Stimulated activated CD4-positive, alpha-beta T cell treated with anti-CD3 and anti-CD28 coated beads, Interleukin-1b, Interleukin-23, amount 100 ng/mL, for 4 hours (primary cell): ENCODE measurements around the gene SPOPL.

ENCODE experiments used
- DNase-seq, 2 donors: peaks; one replicate each; pipeline ENCODE4 v3.0.0-alpha.2; 2020; ENCODE audit warnings: low read depth in 2 of 2

Gene SPOPL

GRCh38 chr2:138494265-138494966 lies 7.2 kb upstream of the SPOPL start:
- DNase-seq: no peak

DNA sequence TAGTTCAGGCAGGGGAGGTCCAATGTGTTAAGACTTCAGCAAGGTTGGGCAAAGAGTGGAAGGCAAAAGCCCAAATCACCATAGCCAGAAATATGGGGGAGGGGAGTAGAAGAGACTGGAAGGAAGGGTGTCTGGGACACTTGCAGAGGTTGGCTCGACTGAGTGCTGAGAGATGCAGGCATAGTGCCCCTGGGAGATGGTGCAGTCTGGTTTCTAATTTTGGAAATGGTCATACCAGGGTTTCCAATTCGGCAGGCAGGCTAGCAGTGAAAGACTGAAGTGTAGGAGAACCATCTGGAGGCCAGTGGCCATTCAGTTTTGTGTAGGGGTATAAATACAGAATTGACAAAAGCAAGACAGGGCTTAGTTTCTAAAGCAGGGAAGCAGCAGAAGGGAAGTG lies 6.2 kb upstream of the SPOPL start:
- DNase-seq: no peak

DNA sequence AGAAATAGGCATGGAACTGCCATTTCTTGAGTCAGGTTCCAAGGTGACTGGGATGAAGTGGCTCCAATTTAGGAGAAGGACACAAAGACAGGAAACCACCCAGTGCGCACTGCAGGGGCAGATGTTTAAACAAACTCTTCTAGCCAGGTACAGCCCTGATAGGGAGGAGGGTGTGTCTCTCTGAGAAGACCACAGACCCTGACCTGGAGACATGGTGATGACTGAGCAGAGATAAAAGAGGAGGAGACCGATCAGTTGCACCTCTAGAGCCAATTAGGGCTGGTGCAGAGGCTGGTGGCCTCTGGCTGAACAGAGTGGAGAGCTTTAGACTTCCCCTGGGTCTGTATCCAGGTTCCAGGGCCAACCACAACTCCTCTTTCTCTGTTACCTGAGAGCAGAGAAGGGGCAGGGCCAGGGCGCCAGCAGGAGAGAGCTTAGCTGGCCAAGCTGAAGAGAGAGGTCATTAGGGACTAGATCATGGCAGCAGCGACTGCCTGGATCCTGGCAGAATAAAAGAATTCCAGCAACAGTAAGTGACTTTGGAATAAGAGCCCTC lies 5.4 kb upstream of the SPOPL start:
- DNase-seq: no peak

GRCh38 chr2:138497294-138497693 lies 4.3 kb upstream of the SPOPL start:
- DNase-seq: no peak

DNA sequence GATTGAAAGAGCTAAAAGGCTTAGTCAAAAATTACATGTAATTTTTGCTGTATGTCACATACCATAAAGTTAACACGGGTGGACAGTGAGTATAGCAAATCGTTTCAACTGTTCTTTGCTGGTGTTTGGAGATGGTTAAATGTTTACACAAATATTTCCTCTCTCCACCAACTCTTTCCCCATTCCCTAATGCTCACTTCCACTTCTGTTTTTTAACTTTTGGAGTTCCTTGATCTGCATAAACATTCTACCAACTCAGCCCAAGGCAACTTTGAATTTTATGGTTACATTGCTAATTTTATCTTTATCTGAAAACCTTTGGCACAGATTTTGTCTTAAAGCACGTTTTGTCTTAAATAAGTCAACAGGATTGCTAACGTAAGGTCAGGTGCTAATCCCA lies 1.9 kb upstream of the SPOPL start:
- no peak for DNase-seq

DNA sequence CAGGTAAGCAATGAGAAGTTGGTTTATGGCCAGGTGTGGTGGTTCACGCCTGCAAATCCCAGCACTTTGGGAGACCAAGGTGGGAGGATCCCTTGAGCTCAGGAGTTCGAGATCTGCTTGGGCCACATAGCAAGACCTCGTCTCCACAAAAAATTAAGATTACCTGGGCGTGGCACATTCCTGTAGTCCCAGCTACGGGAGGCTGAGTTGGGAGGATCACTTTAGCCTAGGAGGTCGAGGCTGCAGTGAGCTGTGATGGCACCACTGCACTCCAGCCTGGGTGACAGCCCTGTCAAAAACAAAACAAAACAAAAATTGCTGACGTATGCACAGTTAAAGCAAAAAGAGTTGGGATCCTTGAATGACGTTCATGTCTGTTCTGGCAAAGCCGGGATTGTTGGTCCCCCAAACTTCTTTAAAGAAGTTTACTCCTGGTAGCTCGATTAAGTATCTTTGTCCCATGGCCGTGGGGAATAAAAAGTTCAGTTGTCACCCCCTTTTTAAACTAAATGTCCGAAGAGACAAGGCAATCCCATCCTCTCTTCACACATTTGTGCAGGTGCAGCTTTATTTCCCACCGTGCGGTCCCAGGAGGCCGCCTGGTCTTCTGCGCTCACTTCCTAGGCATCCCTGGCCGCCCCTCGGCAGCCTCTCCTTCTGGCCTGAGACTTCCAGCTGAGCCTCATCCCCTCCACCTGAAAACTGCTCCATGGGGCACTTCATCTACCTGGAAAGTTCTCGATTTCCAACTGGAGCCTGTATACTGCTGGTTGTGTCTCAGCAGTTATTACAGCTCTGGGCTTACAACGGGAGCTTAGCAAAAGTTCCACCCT lies 762 bp upstream of the SPOPL start:
- DNase-seq: peak in 1 of 2 donors; percentile 1

DNA sequence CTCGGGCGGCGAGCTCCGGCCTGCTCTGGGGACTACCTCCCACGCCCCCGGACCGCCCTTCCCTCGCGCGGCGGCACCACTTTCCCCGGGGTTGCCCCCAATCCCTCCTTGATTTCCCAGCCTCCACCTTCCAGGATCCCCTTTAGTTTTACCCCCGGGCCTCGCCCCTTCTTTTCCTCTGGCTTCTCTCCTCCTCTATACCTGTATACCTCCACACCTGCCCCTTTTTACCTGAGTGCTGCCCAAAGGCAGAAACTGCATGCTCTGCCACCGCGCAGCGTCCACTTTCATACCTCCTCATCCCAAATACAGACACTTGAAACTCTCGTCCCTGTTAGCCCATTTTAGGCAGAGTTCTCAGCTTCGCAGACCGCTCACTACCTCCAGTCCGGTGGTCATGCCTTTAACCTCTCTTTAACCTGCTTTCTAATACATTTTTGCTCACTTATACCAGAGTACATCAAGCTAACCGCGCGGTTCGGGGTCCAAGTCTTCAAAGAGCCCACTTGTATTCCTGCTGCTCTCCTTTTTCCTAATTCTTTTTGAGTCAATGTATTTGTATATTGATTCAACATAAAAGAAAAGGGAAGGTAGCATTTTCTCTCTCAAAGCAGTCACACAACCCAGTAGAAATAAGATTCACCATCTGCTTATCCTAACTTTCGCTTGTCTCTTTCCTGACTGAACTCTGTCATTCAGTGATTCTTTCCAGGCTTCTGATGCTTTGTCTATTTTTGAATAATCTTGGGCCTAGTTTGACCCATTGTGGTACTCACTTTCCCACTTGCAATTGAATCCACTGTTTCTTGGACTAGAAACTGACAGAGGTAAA lies 901 bp downstream of the SPOPL start:
- no peak for DNase-seq

- no peak for DNase-seq
Observed at GRCh38 chr2:138503087-138503442, 1.5 kb downstream of the SPOPL start.

- no peak for DNase-seq
Observed at GRCh38 chr2:138503652-138504051, 2.1 kb downstream of the SPOPL start.

- DNase-seq: no peak
Observed at GRCh38 chr2:138504092-138504491, 2.5 kb downstream of the SPOPL start.

- DNase-seq: no peak
Observed at GRCh38 chr2:138504546-138505235, 3.1 kb downstream of the SPOPL start.

DNA sequence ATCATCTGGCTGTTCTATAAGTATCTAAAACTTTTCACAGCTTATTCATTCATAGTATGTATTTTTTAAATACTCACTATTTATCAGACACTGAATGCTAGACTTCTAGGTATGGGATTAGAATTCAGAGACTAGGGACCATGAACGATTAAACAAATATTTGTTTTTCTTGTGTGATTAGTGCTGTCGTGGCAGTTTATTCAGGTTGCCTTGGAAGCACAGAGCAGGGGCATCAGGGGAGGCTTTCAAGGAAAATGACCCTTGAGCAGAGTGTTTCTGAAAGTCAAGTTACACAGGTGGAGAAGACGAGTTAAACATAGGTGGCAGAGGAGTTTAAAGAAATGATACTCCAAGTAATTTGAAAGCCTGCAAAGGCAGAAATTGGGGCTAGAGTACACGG lies 5.7 kb downstream of the SPOPL start:
- no peak for DNase-seq

GRCh38 chr2:138510319-138510718 lies 8.7 kb downstream of the SPOPL start:
- no peak for DNase-seq

- no peak for DNase-seq
Observed at GRCh38 chr2:138512672-138513071, 11.1 kb downstream of the SPOPL start.

- DNase-seq: no peak
Observed at GRCh38 chr2:138514173-138514572, 12.6 kb downstream of the SPOPL start.

GRCh38 chr2:138515092-138515491 lies 13.5 kb downstream of the SPOPL start:
- DNase-seq: no peak

DNA sequence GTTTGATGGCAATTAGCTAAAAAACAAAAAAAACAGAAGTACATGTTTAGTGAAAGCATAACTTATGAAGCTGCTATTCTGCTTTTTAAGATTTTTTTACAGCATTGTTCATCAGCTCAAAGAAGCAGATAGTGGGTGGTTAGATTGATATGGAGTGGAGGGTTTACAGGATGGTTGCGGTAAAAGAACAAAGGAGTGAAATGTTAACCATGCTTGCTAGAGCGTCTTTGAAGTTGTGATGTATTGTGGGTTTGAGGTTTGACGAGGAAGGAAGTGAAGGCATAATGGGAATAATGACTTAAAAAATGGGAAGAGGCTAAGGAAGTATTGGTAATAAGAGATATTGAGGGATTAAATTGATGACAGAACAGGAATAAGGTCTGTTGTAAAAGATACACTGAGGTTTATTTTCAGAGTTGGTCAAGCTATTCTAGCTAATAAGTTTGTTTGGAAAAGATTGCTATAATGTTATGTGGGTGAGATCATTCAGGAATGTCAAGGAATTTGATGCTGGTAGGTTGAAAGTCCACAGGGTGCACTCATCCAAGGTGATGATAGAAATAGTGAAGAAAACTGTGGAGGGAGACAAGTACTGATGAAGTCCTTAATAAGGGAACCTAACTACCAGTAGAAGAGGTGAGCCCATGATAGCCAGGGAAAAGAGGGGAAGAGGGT lies 14.6 kb downstream of the SPOPL start:
- no peak for DNase-seq

DNA sequence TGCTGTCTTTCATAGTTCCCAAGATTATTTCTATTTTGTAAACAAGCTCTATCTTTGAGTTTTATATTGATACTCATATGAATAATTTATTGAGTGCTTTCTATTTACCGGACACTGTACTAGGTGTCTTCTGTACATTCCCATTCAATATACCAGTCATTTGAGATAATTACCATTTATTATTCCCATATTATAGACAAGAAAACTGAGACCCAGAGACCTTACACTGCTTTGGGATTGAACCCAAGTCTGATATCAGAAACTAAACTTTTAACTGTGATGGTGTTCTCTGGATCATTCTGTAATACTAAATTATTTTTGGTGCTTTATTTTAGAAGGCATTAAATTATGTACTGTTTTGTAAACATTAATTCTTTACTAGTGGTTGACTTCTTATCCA lies 17.3 kb downstream of the SPOPL start:
- DNase-seq: no peak

GRCh38 chr2:138521821-138522220 lies 20.3 kb downstream of the SPOPL start:
- DNase-seq: no peak

DNA sequence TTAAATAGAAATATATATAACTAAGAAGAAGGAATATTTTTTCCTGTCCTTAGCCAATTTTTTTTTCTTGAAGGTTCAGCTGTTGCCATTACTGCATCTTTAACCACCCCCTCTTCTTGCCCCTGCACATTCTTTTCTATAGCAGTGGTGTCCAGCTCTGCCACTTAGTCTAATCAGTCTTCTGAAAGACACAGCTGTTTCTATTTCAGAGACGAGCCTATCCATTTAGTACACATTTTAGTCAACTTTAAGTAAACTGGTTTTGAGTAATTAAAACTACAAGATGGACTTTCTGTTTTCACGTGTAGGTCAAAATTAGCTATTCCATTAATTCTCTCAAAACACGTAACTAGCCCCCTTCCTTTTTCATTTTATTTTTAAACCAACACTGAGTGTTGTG lies 21.0 kb downstream of the SPOPL start:
- no peak for DNase-seq
